ENCODE results near the gene CTNNA2. TPM values are rescaled to one million over a fixed set of nuclear protein-coding genes. Genes with fewer than 3 reads are reported as not detected.

CTNNA2 gene
- total and polyA plus RNA-seq, 9 of the 15 experiments (the other 6 are each of a cell fraction or from before 2014, with no cell fraction given) = 0.03 to 0.40 (median 0.15) TPM

GRCh38 chr2:80496775-80497174, 983.9 kb downstream of the CTNNA2 start:
- in situ Hi-C loops (cut with MboI) = no loop called here
- Histone ChIP-seq H3K27ac (ENCODE audit: extremely low read depth, low read depth, low read length) (no peak overlapping the region), H3K9ac (ENCODE audit: insufficient read depth in 1 of 2, low read depth in 2 of 2, low read length in 2 of 2) (no peak overlapping the region), H2AFZ (ENCODE audit: low read depth, low read length) (no peak overlapping the region), H4K20me1 (replicated peaks; ENCODE audit: control insufficient read depth, insufficient read depth, low read length) (no peaks in the 10 kb centered on the region), H3K79me2 (ENCODE audit: control insufficient read depth, insufficient read depth, low read length) (no peaks in the 10 kb centered on the region), H3K9me1 (ENCODE audit: control insufficient read depth, insufficient read depth, low read length) (no peaks in the 10 kb centered on the region), H3K4me2 (ENCODE audit: insufficient read depth, low read length) (no peak overlapping the region), H3K9me3 (replicated peaks; ENCODE audit: control insufficient read depth, insufficient read depth, low read depth, low read length) (no peaks in the 10 kb centered on the region), H3K36me3 (ENCODE audit: control insufficient read depth, insufficient read depth, low read length) (no peaks in the 10 kb centered on the region), H3K27me3 (ENCODE audit: control insufficient read depth in 2 of 2, insufficient read depth in 2 of 2, low read length in 2 of 2) (no peaks in the 10 kb centered on the region), H3K4me1 (replicated peaks in 1 of 2; ENCODE audit: control insufficient read depth in 2 of 2, insufficient read depth in 2 of 2, low read length in 2 of 2) (no peaks in the 10 kb centered on the region), H3K4me3 (no peak overlapping the region)
- ChIA-PET POLR2A (no interaction called here), CTCF (ENCODE audit: low intra/inter-chr PET ratio) (no interaction called here)
- whole genome bisulfite sequencing (ENCODE audit: insufficient coverage, low coverage, missing lambda C conversion rate) = 0% methylated on average over 5 of the region's 5 CpGs
- no peak for FAIRE-seq
- no peak for DNase-seq (ENCODE audit: extremely low read depth in 1 of 4, low spot score in 3 of 4)
- no TSS peak for BruUV-seq (replicated peaks)
- intact Hi-C loops (cut with micrococcal nuclease) = loop anchor here (5.0 kb wide), 1 partner anchor 424 kb away; no protein-coding TSS in a partner anchor
- no peak for ATAC-seq
- TF ChIP-seq RBM34 (IDR thresholded peaks at IDR 0.05; ENCODE audit: borderline replicate concordance, insufficient read depth, low read length) (no peak), HMG20A (CRISPR knock-in tag; conservative IDR thresholded peaks at IDR 0.05) (no peak), BCOR (IDR thresholded peaks at IDR 0.05) (no peak), ZHX1 (conservative IDR thresholded peaks at IDR 0.05; ENCODE audit: low read length) (no peak), DEAF1 (CRISPR knock-in tag; IDR thresholded peaks at IDR 0.05) (no peak), TGIF2 (CRISPR knock-in tag; IDR thresholded peaks at IDR 0.05) (no peak), POU5F1 (IDR thresholded peaks at IDR 0.05; ENCODE audit: borderline replicate concordance, low read depth, low read length, partially characterized antibody) (no peak), NFE2 (IDR thresholded peaks at IDR 0.05; ENCODE audit: low read depth) (no peak), ILF3 (IDR thresholded peaks at IDR 0.05; ENCODE audit: borderline replicate concordance) (no peak), MYBL2 (IDR thresholded peaks at IDR 0.05; ENCODE audit: low read depth) (no peak), MYBL2 (CRISPR knock-in tag; IDR thresholded peaks at IDR 0.05; ENCODE audit: borderline replicate concordance) (no peak), CAMTA2 (CRISPR knock-in tag; conservative IDR thresholded peaks at IDR 0.05) (no peak), CSDE1 (IDR thresholded peaks at IDR 0.05) (no peak), COPS2 (conservative IDR thresholded peaks at IDR 0.05) (no peak), ARID4B (CRISPR knock-in tag; IDR thresholded peaks at IDR 0.05) (no peak)

Measured in K562 (cell line).